ENCODE data around the gene CHAMP1.

- TF ChIP-seq CTCF (IDR thresholded peaks at IDR 0.05) (no peak), POLR2AphosphoS5 (IDR thresholded peaks at IDR 0.05) (no peak)
Measured at GRCh38 chr13:114309806-114310410, 4.4 kb upstream of the CHAMP1 start.

Measured in upper lobe of left lung (tissue), 4 donors.